Dermis blood vessel endothelial cell (primary cell): ENCODE results near the gene PALM3. TPM values are rescaled to one million over a fixed set of nuclear protein-coding genes. Genes with fewer than 3 reads are reported as not detected.
"Not testable (repeated sequence)": the region's sequence is repeated elsewhere in the genome, so short reads cannot be mapped to it uniquely, and the experiment has no call there.

ENCODE experiments used
- DNase-seq: peaks from one replicate; pipeline ENCODE4 v3.0.0; 2010
- total RNA-seq: library from RNA; depleted of rRNA; stranded (reverse); fragments of >200 nt; gene quantifications from 2 replicates; pipeline ENCODE4 v1.2.3, GENCODE V29; 2014

PALM3 gene
- total RNA-seq, 1 donor from 2014 or later: not detected

- no peak for DNase-seq
Observed at GRCh38 chr19:14059652-14060155, 2.2 kb downstream of the PALM3 start.

GRCh38 chr19:14059093-14059480, 2.8 kb downstream of the PALM3 start:
- peak; percentile 32 for DNase-seq

- DNase-seq: no peak
Observed at GRCh38 chr19:14058182-14059092, 3.4 kb downstream of the PALM3 start.

GRCh38 chr19:14056741-14057356, 5.0 kb downstream of the PALM3 start:
- DNase-seq: no peak

- DNase-seq: no peak
Observed at GRCh38 chr19:14056069-14056666, 5.7 kb downstream of the PALM3 start.

GRCh38 chr19:14055396-14055795, 6.5 kb downstream of the PALM3 start:
- DNase-seq: no peak

GRCh38 chr19:14054721-14055120, 7.2 kb downstream of the PALM3 start:
- DNase-seq: no peak

GRCh38 chr19:14054099-14054498, 7.8 kb downstream of the PALM3 start:
- DNase-seq: no peak

- no peak for DNase-seq
Observed at GRCh38 chr19:14053500-14053899, 8.4 kb downstream of the PALM3 start.

- no peak for DNase-seq
Observed at GRCh38 chr19:14053032-14053431, 8.8 kb downstream of the PALM3 start.

GRCh38 chr19:14052470-14052869, 9.4 kb downstream of the PALM3 start:
- no peak for DNase-seq

GRCh38 chr19:14051980-14052379, 9.9 kb downstream of the PALM3 start:
- no peak for DNase-seq

GRCh38 chr19:14050961-14051360, 10.9 kb downstream of the PALM3 start:
- DNase-seq: not testable (repeated sequence)

- no peak for DNase-seq
Observed at GRCh38 chr19:14050512-14050911, 11.4 kb downstream of the PALM3 start.

- DNase-seq: peak; percentile 62
Observed at GRCh38 chr19:14048443-14049153, 13.3 kb downstream of the PALM3 start.

- not testable (repeated sequence) for DNase-seq
Observed at GRCh38 chr19:14047866-14048265, 14.0 kb downstream of the PALM3 start.

GRCh38 chr19:14042659-14043608, 18.9 kb downstream of the PALM3 start:
- peak; percentile 84 for DNase-seq

GRCh38 chr19:14039181-14039580, 22.7 kb downstream of the PALM3 start:
- no peak for DNase-seq

- DNase-seq: no peak
Observed at GRCh38 chr19:14035706-14036105, 26.2 kb downstream of the PALM3 start.

GRCh38 chr19:14035159-14035558, 26.7 kb downstream of the PALM3 start:
- DNase-seq: not testable (repeated sequence)

GRCh38 chr19:14033946-14034345, 27.9 kb downstream of the PALM3 start:
- DNase-seq: no peak
